ENCODE data around the gene TYW1B. TPM values are rescaled to one million over a fixed set of nuclear protein-coding genes. Genes with fewer than 3 reads are reported as not detected.
"Not testable (repeated sequence)": the region's sequence is repeated elsewhere in the genome, so short reads cannot be mapped to it uniquely, and the experiment has no call there.

The TYW1B gene
- total and polyA plus RNA-seq, 2 of the 4 experiments (the other 2 are of a cell fraction): 1.0 to 1.8 TPM

DNA sequence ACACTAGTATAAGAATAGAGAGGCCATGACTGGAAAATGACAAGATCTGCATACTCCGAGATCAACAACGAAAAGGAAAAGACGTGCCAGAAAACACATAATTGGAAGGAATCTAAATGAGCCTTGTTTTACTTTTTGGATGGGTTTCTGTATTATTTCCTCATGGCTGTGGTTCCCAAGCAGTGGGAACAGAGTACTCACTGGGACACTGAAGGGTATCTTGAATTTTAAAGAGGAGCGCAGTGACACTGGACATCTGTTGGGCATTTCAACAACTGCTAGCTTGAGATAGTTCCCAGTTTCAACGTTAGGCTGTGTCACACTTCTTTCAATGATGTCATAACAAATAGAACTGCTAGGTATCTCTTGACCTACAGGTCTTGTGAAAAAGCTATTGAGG is 218.2 kb downstream of the TYW1B start:
- H2AK9ac ChIP-seq (replicated peaks; ENCODE audit: low read depth, low read length, poor library complexity); H3K9ac ChIP-seq (ENCODE audit: low read depth, low read length); H3K27ac ChIP-seq (ENCODE audit: insufficient read depth, low read length); H3K23ac ChIP-seq (ENCODE audit: low read depth, low read length); H2BK120ac ChIP-seq (ENCODE audit: low read depth, low read length); intact Hi-C loops (cut with micrococcal nuclease); H3K27me3 ChIP-seq (ENCODE audit: control insufficient read depth, insufficient read depth, low read length); H4K91ac ChIP-seq (ENCODE audit: insufficient read depth, low read depth, low read length); H3K79me1 ChIP-seq (ENCODE audit: low read depth in 1 of 2, low read length in 2 of 2); dilution Hi-C loops (cut with HindIII; ENCODE audit: low sequenced_read_pairs, unreplicated experiment); H3K36me3 ChIP-seq (ENCODE audit: control insufficient read depth, insufficient read depth, low read length); H3K14ac ChIP-seq (replicated peaks; ENCODE audit: low read depth, low read length); H4K5ac ChIP-seq (ENCODE audit: low read depth, low read length); H2AFZ ChIP-seq (replicated peaks; ENCODE audit: low read length, poor library complexity); H3K56ac ChIP-seq (ENCODE audit: extremely low read depth, insufficient read depth, low read length); H3K4me1 ChIP-seq (ENCODE audit: control insufficient read depth, insufficient read depth, low read length); H3K9me1 ChIP-seq (ENCODE audit: insufficient read depth, low read length); BruUV-seq (replicated peaks); DNase-seq; H4K20me1 ChIP-seq (ENCODE audit: insufficient read depth, low read length); H2BK5ac ChIP-seq (ENCODE audit: low read depth, low read length, poor library complexity, severe bottlenecking); H2BK20ac ChIP-seq (ENCODE audit: low read depth, low read length); POLR2A ChIA-PET (ENCODE audit: unreplicated experiment); H2BK15ac ChIP-seq (ENCODE audit: low read depth, low read length); H3K9me3 ChIP-seq (ENCODE audit: control insufficient read depth, insufficient read depth, low read length); in situ Hi-C loops (cut with MboI; ENCODE audit: low sequenced_read_pairs); H3K4ac ChIP-seq (ENCODE audit: low read depth, low read length); H2AK5ac ChIP-seq (ENCODE audit: low read depth, low read length); H3K4me3 ChIP-seq (ENCODE audit: insufficient read depth, low read depth, low read length); H4K8ac ChIP-seq (ENCODE audit: low read depth in 2 of 2, low read length in 2 of 2); H3K18ac ChIP-seq (ENCODE audit: low read depth, low read length); ATAC-seq (ENCODE audit: low read depth); H3K4me2 ChIP-seq (ENCODE audit: low read depth, low read length); CTCF ChIA-PET: not testable (repeated sequence)
- WGBS, 2 experiments (ENCODE audit: extremely low coverage in 2 of 2, insufficient read length in 1 of 2): 78% methylated on average over 3 of the region's 5 CpGs; no CpG with 5 or more reads in 1 of the 2 experiments

DNA sequence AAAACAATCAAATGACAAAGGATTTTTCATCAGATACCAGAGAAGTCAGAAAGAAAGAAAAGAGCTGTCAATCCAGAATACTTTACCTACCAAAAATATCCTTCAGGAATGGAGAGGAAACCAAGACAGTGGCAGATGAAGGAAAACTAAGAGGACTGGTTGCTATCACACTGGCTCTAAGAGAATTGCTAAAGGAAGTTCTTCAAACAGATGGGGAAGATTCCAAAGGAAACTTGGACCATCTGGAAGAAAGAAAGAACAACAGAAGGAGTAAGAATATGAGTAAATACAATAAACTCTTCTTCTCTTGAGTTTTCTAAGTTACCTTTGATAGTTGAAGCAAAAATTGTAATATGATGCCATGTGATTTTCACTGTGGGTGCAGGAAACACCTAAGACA is 220.0 kb downstream of the TYW1B start:
- H2BK15ac ChIP-seq (ENCODE audit: low read depth, low read length); POLR2A ChIA-PET (ENCODE audit: unreplicated experiment); H2AK9ac ChIP-seq (replicated peaks; ENCODE audit: low read depth, low read length, poor library complexity); H3K4me3 ChIP-seq (ENCODE audit: insufficient read depth, low read depth, low read length); H3K56ac ChIP-seq (ENCODE audit: extremely low read depth, insufficient read depth, low read length); dilution Hi-C loops (cut with HindIII; ENCODE audit: low sequenced_read_pairs, unreplicated experiment); H4K5ac ChIP-seq (ENCODE audit: low read depth, low read length); H3K9me3 ChIP-seq (ENCODE audit: control insufficient read depth, insufficient read depth, low read length); H2BK20ac ChIP-seq (ENCODE audit: low read depth, low read length); H3K79me1 ChIP-seq (ENCODE audit: low read depth in 1 of 2, low read length in 2 of 2); H4K91ac ChIP-seq (ENCODE audit: insufficient read depth, low read depth, low read length); intact Hi-C loops (cut with micrococcal nuclease); ATAC-seq (ENCODE audit: low read depth); H3K9ac ChIP-seq (ENCODE audit: low read depth, low read length); H3K27me3 ChIP-seq (ENCODE audit: control insufficient read depth, insufficient read depth, low read length); H3K23ac ChIP-seq (ENCODE audit: low read depth, low read length); BruUV-seq (replicated peaks); in situ Hi-C loops (cut with MboI; ENCODE audit: low sequenced_read_pairs); H2AK5ac ChIP-seq (ENCODE audit: low read depth, low read length); CTCF ChIA-PET; H3K4ac ChIP-seq (ENCODE audit: low read depth, low read length); H4K20me1 ChIP-seq (ENCODE audit: insufficient read depth, low read length); H3K27ac ChIP-seq (ENCODE audit: insufficient read depth, low read length); H3K14ac ChIP-seq (replicated peaks; ENCODE audit: low read depth, low read length); H3K4me1 ChIP-seq (ENCODE audit: control insufficient read depth, insufficient read depth, low read length); H3K18ac ChIP-seq (ENCODE audit: low read depth, low read length); H2BK5ac ChIP-seq (ENCODE audit: low read depth, low read length, poor library complexity, severe bottlenecking); H3K36me3 ChIP-seq (ENCODE audit: control insufficient read depth, insufficient read depth, low read length); H3K9me1 ChIP-seq (ENCODE audit: insufficient read depth, low read length); H3K4me2 ChIP-seq (ENCODE audit: low read depth, low read length); H2AFZ ChIP-seq (replicated peaks; ENCODE audit: low read length, poor library complexity); H4K8ac ChIP-seq (ENCODE audit: low read depth in 2 of 2, low read length in 2 of 2); DNase-seq; H2BK120ac ChIP-seq (ENCODE audit: low read depth, low read length): not testable (repeated sequence)

Data from IMR-90 (cell line).